Ovary (tissue), 9 donors: ENCODE measurements around the gene CDKAL1. TPM values are rescaled to one million over a fixed set of nuclear protein-coding genes. Genes with fewer than 3 reads are reported as not detected.
"Not testable (repeated sequence)": the region's sequence is repeated elsewhere in the genome, so short reads cannot be mapped to it uniquely, and the experiment has no call there.

ENCODE experiments used
- DNase-seq, 5 donors: peaks; one replicate each; pipeline ENCODE4 v3.0.0-alpha.2; 2019 to 2020
- H3K27ac ChIP-seq, 2 donors: fragments of 200-600 bp; one replicate each; pipeline versions ENCODE4 v1.5.1 to v1.8.0; 2019 to 2022
- H3K27me3 ChIP-seq: fragments of 200-600 bp; one replicate; pipeline ENCODE4 v1.8.0; 2022
- H3K36me3 ChIP-seq: fragments of 200-600 bp; sonication (generic); one replicate; pipeline ENCODE4 v1.5.1; 2019
- H3K4me1 ChIP-seq: one replicate; pipeline ENCODE4 v1.8.1; 2013; ENCODE audit warnings: mild to moderate bottlenecking, moderate library complexity; ENCODE audit not compliant: insufficient read depth
- H3K4me3 ChIP-seq: fragments of 200-600 bp; sonication (generic); one replicate; pipeline ENCODE4 v1.5.1; 2017
- H3K9me3 ChIP-seq, 2 donors: fragments of 200-600 bp in 1 of 2; sonication (generic) in 1 of 2; one replicate each; pipeline versions ENCODE4 v1.5.1 to v1.8.1; 2013 to 2019; ENCODE audit warnings: mild to moderate bottlenecking in 1 of 2, moderate library complexity in 1 of 2
- CTCF ChIP-seq, 3 donors: fragments of 450-650 bp in 2 of 3; fragments of 200-600 bp in 1 of 3; IDR thresholded peaks; one replicate each; pipeline versions ENCODE4 v1.5.1 to v1.8.0; 2016 to 2022; ENCODE audit warnings: antibody characterized with exemption in 3 of 3, mild to moderate bottlenecking in 1 of 3
- EP300 ChIP-seq: sonication (generic); formaldehyde crosslinking; IDR thresholded peaks from one replicate; pipeline ENCODE4 v1.6.1; 2017; ENCODE audit warnings: antibody characterized with exemption
- POLR2A ChIP-seq: fragments of 450-650 bp; IDR thresholded peaks from one replicate; pipeline ENCODE4 v1.6.1; 2017; ENCODE audit warnings: antibody characterized with exemption, mild to moderate bottlenecking, moderate library complexity
- WGBS, 3 donors: extraction: QIAGEN DNeasy Blood & Tissue Kit in 1 of 3; methylation state at CpG; one replicate each; pipeline versions ENCODE4 v1.1.5 to v1.1.7; 2013 to 2017; 5-methylcytosine and 5-hydroxymethylcytosine counted together
- intact Hi-C, 4 donors: fragments of 100-400 bp; cut with DNase I; formaldehyde crosslinking; loops; one replicate each; pipeline versions ENCODE4 v1.11.0 to v1.15.1; 2022 to 2023
- polyA plus RNA-seq, 2 donors: library from polyadenylated mRNA; stranded (reverse); fragments of 200-250 nt in 1 of 2; fragments of 350-450 nt in 1 of 2; fragmentation: Illumina TruSeq in 1 of 2; extraction: RNeasy Lipid Tissue Mini Kit (QIAGEN cat#74804) in 1 of 2; gene quantifications; one replicate each; pipeline ENCODE4 v1.2.3, GENCODE V29; 2013 to 2014
- total RNA-seq, 7 donors: library from RNA; depleted of rRNA in 2 of 7; stranded (reverse); fragments of >200 nt in 2 of 7; fragmentation: NEBNext Ultra II Directional in 3 of 7; extraction: Animal tissue kit (Norgen Biotek cat#: 25700) in 3 of 7; gene quantifications; one replicate each; pipeline versions ENCODE4 v1.1.0 to v1.2.4, GENCODE V29; 2016 to 2023
- donor health status: DM: no; HTN: no; CAD: no; lungs with moderate emphysema.
- donor health status: DM: no; HTN: no; CAD: no.
- donor health status: Bipolar disorder and iron deficiency.
- donor health status: DM: yes; HTN: yes; CAD: no.
- donor health status: DM: no; HTN: no; CAD: no.
- donor health status: DM: yes; HTN: yes; CAD: no.

Gene CDKAL1
- total and polyA plus RNA-seq, 9 donors, result 6.8 to 21.3 (median 18.9) TPM

GRCh38 chr6:20639161-20639560 lies 104.9 kb downstream of the CDKAL1 start:
- peaks cover 2% of the 10 kb centered on the region for H3K4me1 ChIP-seq
- no peaks in the 10 kb centered on the region for H3K27me3 ChIP-seq
- no peaks in the 10 kb centered on the region for H3K9me3 ChIP-seq
- no peaks in the 10 kb centered on the region for H3K36me3 ChIP-seq
- TF ChIP-seq POLR2A (no peak), EP300 (no peak), CTCF (IDR thresholded peaks at IDR 0.05) (no peak)
- no peak for DNase-seq
- WGBS, 3 donors, result 70 to 92% (median 84%) methylated on average over 4 of the region's 4 CpGs
- no peak overlapping the region for H3K27ac ChIP-seq
- no peak overlapping the region for H3K4me3 ChIP-seq
- intact Hi-C loops, result no loop called here

GRCh38 chr6:20640181-20640580 lies 105.9 kb downstream of the CDKAL1 start:
- peaks cover 2% of the 10 kb centered on the region for H3K4me1 ChIP-seq
- WGBS, 3 donors, result 82 to 96% (median 87%) methylated on average over 2 of the region's 2 CpGs
- intact Hi-C loops, result no loop called here
- TF ChIP-seq CTCF (IDR thresholded peaks at IDR 0.05), result no peak
- no peak for TF ChIP-seq POLR2A
- TF ChIP-seq EP300, result no peak
- H3K36me3 ChIP-seq, result no peaks in the 10 kb centered on the region
- H3K4me3 ChIP-seq, result no peak overlapping the region
- no peaks in the 10 kb centered on the region for H3K27me3 ChIP-seq
- no peaks in the 10 kb centered on the region for H3K9me3 ChIP-seq
- no peak overlapping the region for H3K27ac ChIP-seq
- DNase-seq, result no peak

- peaks cover 2% of the 10 kb centered on the region for H3K4me1 ChIP-seq
- H3K27me3 ChIP-seq, result no peaks in the 10 kb centered on the region
- H3K36me3 ChIP-seq, result no peaks in the 10 kb centered on the region
- H3K27ac ChIP-seq, result no peak overlapping the region
- WGBS, 3 donors, result 90 to 92% (median 91%) methylated on average over 4 of the region's 4 CpGs
- no peak overlapping the region for H3K4me3 ChIP-seq
- H3K9me3 ChIP-seq, result no peaks in the 10 kb centered on the region
- TF ChIP-seq CTCF (IDR thresholded peaks at IDR 0.05) (no peak), EP300 (no peak), POLR2A (no peak)
- DNase-seq, result no peak
- intact Hi-C loops, result no loop called here
Measured at GRCh38 chr6:20642441-20642840, 108.2 kb downstream of the CDKAL1 start.

GRCh38 chr6:20644667-20645370 lies 110.6 kb downstream of the CDKAL1 start:
- 75 to 85% (median 78%) methylated on average over 5 of the region's 5 CpGs for WGBS, 3 donors
- intact Hi-C loops, result no loop called here
- H3K4me3 ChIP-seq, result no peak overlapping the region
- no peak overlapping the region for H3K27ac ChIP-seq
- no peaks in the 10 kb centered on the region for H3K36me3 ChIP-seq
- H3K27me3 ChIP-seq, result no peaks in the 10 kb centered on the region
- DNase-seq, result no peak
- H3K9me3 ChIP-seq, result no peaks in the 10 kb centered on the region
- peaks cover 2% of the 10 kb centered on the region for H3K4me1 ChIP-seq
- TF ChIP-seq POLR2A (no peak), CTCF (IDR thresholded peaks at IDR 0.05) (no peak), EP300 (no peak)

- H3K27me3 ChIP-seq, H3K4me3 ChIP-seq, DNase-seq, H3K9me3 ChIP-seq, H3K27ac ChIP-seq, intact Hi-C loops, H3K4me1 ChIP-seq, H3K36me3 ChIP-seq: not testable (repeated sequence)
- 79 to 83% (median 82%) methylated on average over 6 of the region's 6 CpGs for WGBS, 3 donors
Measured at GRCh38 chr6:20645572-20645971, 111.3 kb downstream of the CDKAL1 start.
